Astrocyte (in vitro differentiated cells and primary cell): ENCODE measurements around the gene MAST3. TPM values are rescaled to one million over a fixed set of nuclear protein-coding genes. Genes with fewer than 3 reads are reported as not detected.
A peak's percentile ranks its signal among the peaks of the same experiment; 100 is the strongest.

ENCODE experiments used
- DNase-seq: peaks from one replicate; pipeline ENCODE4 v3.0.0-alpha.2; 2010; ENCODE audit warnings: low read depth
- FAIRE-seq: peaks from 2 replicates; lab custom pipeline; 2011; peaks lifted over from hg19 to GRCh38; lab: Jason Lieb, UNC
- H2AFZ ChIP-seq: 2 replicates; pipeline ENCODE4 v1.6.0; 2012; ENCODE audit warnings: low read depth, low read length, inconsistent platforms
- H3K27ac ChIP-seq: 2 replicates; pipeline ENCODE4 v1.5.1; 2011; ENCODE audit warnings: low read depth, low read length, inconsistent platforms
- H3K27me3 ChIP-seq: 2 replicates; pipeline ENCODE4 v1.6.0; 2011; ENCODE audit warnings: low read length, inconsistent platforms; ENCODE audit not compliant: insufficient read depth
- H3K36me3 ChIP-seq: 2 replicates; pipeline ENCODE4 v1.5.1; 2011; ENCODE audit warnings: low read length, inconsistent platforms; ENCODE audit not compliant: insufficient read depth
- H3K4me1 ChIP-seq: 2 replicates; pipeline ENCODE4 v1.5.1; 2011; ENCODE audit warnings: low read length, inconsistent platforms; ENCODE audit not compliant: insufficient read depth
- H3K4me2 ChIP-seq: 2 replicates; pipeline ENCODE4 v1.6.0; 2012; ENCODE audit warnings: low read length, inconsistent platforms
- H3K4me3 ChIP-seq: 2 replicates; pipeline ENCODE4 v1.5.1; 2011; ENCODE audit warnings: low read depth, mild to moderate bottlenecking, low read length, inconsistent platforms; ENCODE audit not compliant: insufficient read depth
- H3K79me2 ChIP-seq: 2 replicates; pipeline ENCODE4 v1.6.0; 2012; ENCODE audit warnings: mild to moderate bottlenecking, low read length, inconsistent platforms; ENCODE audit not compliant: insufficient read depth
- H3K9ac ChIP-seq: 2 replicates; pipeline ENCODE4 v1.6.0; 2012; ENCODE audit warnings: mild to moderate bottlenecking, low read length, inconsistent platforms
- H3K9me3 ChIP-seq: 2 replicates; pipeline ENCODE4 v1.5.1; 2012; ENCODE audit warnings: low read depth, mild to moderate bottlenecking, low read length, inconsistent platforms; ENCODE audit not compliant: insufficient read depth
- H4K20me1 ChIP-seq: 2 replicates; pipeline ENCODE4 v1.6.0; 2012; ENCODE audit warnings: low read length, inconsistent platforms; ENCODE audit not compliant: insufficient read depth
- H3K27ac Mint-ChIP-seq: one replicate; pipeline ENCODE4 v1.8.0; 2021; ENCODE audit warnings: mild to moderate bottlenecking, mixed read lengths; ENCODE audit not compliant: unreplicated experiment
- H3K27me3 Mint-ChIP-seq: one replicate; pipeline ENCODE4 v1.8.0; 2021; ENCODE audit warnings: low read depth, mixed read lengths; ENCODE audit not compliant: unreplicated experiment
- H3K36me3 Mint-ChIP-seq: one replicate; pipeline ENCODE4 v1.8.0; 2021; ENCODE audit warnings: low read depth, mixed read lengths; ENCODE audit not compliant: unreplicated experiment
- H3K4me1 Mint-ChIP-seq: one replicate; pipeline ENCODE4 v1.8.0; 2021; ENCODE audit warnings: low read depth, mixed read lengths; ENCODE audit not compliant: unreplicated experiment
- H3K4me3 Mint-ChIP-seq: one replicate; pipeline ENCODE4 v1.8.0; 2021; ENCODE audit warnings: mild to moderate bottlenecking, moderate library complexity, mixed read lengths; ENCODE audit not compliant: unreplicated experiment
- H3K9me3 Mint-ChIP-seq: one replicate; pipeline ENCODE4 v1.8.0; 2021; ENCODE audit warnings: mild to moderate bottlenecking, mixed read lengths; ENCODE audit not compliant: unreplicated experiment
- EZH2 ChIP-seq: IDR thresholded peaks from 2 replicates; pipeline ENCODE4 v1.6.1; 2012; ENCODE audit warnings: mild to moderate bottlenecking, low read length, inconsistent platforms; ENCODE audit not compliant: insufficient read depth
- total RNA-seq: library from RNA; stranded (reverse); gene quantifications from 2 replicates; pipeline ENCODE4 v1.2.1, GENCODE V29; 2021
- TF ChIP-seq, protein P1 (sequence below): IDR thresholded peaks from 2 replicates; pipeline ENCODE4 v1.5.1; 2011; ENCODE audit warnings: low read depth, mild to moderate bottlenecking, inconsistent platforms, low read length, moderate library complexity; ENCODE audit not compliant: insufficient read depth

The MAST3 gene
- total RNA-seq, 1 donor from 2014 or later: 5.5 TPM

DNA sequence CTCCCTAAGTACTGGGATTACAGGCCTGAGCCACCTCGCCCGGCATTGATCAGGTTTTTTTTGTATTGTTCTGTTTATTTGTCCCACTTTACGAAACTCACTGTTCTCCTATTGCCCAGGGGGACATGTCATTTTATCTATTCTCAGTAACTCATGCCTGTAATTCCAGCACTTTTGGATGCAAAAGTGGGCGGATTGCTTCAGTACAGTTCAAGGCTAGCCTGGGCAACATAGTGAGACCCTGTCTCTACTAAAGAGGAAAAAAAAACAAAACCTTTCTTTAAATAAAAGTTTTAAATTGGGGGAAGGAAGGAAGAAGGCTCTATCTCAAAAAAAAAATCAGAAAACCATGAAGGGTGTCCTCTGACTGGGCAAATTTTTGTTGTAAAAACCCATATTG is 92.7 kb downstream of the MAST3 start:
- TF ChIP-seq, protein P1, sequence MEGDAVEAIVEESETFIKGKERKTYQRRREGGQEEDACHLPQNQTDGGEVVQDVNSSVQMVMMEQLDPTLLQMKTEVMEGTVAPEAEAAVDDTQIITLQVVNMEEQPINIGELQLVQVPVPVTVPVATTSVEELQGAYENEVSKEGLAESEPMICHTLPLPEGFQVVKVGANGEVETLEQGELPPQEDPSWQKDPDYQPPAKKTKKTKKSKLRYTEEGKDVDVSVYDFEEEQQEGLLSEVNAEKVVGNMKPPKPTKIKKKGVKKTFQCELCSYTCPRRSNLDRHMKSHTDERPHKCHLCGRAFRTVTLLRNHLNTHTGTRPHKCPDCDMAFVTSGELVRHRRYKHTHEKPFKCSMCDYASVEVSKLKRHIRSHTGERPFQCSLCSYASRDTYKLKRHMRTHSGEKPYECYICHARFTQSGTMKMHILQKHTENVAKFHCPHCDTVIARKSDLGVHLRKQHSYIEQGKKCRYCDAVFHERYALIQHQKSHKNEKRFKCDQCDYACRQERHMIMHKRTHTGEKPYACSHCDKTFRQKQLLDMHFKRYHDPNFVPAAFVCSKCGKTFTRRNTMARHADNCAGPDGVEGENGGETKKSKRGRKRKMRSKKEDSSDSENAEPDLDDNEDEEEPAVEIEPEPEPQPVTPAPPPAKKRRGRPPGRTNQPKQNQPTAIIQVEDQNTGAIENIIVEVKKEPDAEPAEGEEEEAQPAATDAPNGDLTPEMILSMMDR: no peak
- no peak for TF ChIP-seq EZH2
- Mint-ChIP-seq H3K27ac (no peak overlapping the region), H3K4me1 (peaks cover 3% of the 10 kb centered on the region), H3K4me3 (no peak overlapping the region), H3K9me3 (no peaks in the 10 kb centered on the region), H3K36me3 (no peaks in the 10 kb centered on the region), H3K27me3 (no peaks in the 10 kb centered on the region)
- no peaks in the 10 kb centered on the region for H3K27me3 ChIP-seq
- H4K20me1 ChIP-seq: no peaks in the 10 kb centered on the region
- H3K9me3 ChIP-seq: no peaks in the 10 kb centered on the region
- DNase-seq: no peak
- no peak overlapping the region for H3K9ac ChIP-seq
- no peak overlapping the region for H2AFZ ChIP-seq
- peaks cover 7% of the 10 kb centered on the region for H3K79me2 ChIP-seq
- H3K36me3 ChIP-seq: no peaks in the 10 kb centered on the region
- no peak overlapping the region for H3K4me3 ChIP-seq
- peaks cover 9% of the 10 kb centered on the region for H3K4me1 ChIP-seq
- no peak for FAIRE-seq
- no peak overlapping the region for H3K4me2 ChIP-seq
- no peak overlapping the region for H3K27ac ChIP-seq

DNA sequence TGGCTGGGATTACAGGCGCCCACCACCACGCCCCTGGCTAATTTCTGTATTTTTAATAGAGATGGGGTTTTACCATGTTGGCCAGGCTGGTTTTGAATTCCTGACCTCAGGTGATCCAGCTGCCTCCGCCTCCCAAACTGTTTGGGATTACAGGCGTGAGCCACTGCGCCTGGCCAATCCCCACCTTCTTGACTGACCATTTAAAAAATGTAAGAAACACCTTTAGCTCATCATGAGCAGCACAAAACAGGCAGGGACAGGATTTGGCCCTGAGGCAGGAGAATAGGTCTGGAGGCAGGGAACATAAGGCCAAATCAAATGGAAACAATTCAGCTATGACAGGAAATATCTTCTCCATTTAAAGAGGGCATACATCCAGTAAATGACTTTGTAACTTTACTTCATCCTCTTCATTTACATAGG is 94.1 kb downstream of the MAST3 start:
- H3K27ac Mint-ChIP-seq: no peak overlapping the region
- no peaks in the 10 kb centered on the region for H3K27me3 Mint-ChIP-seq
- no peaks in the 10 kb centered on the region for H3K36me3 Mint-ChIP-seq
- peaks cover 9% of the 10 kb centered on the region for H3K4me1 ChIP-seq
- H3K27me3 ChIP-seq: no peaks in the 10 kb centered on the region
- H3K4me1 Mint-ChIP-seq: peaks cover 3% of the 10 kb centered on the region
- DNase-seq: no peak
- TF ChIP-seq EZH2: no peak
- TF ChIP-seq, protein P1: no peak
- peak overlapping the region; percentile 71 for H3K4me3 ChIP-seq
- peak; percentile 20 for FAIRE-seq
- H3K9me3 ChIP-seq: no peaks in the 10 kb centered on the region
- H3K9ac ChIP-seq: peak overlapping the region; percentile 84
- H3K9me3 Mint-ChIP-seq: no peaks in the 10 kb centered on the region
- H3K27ac ChIP-seq: peak overlapping the region; percentile 75
- peak overlapping the region; percentile 54 for H2AFZ ChIP-seq
- peaks cover 6% of the 10 kb centered on the region for H4K20me1 ChIP-seq
- no peaks in the 10 kb centered on the region for H3K36me3 ChIP-seq
- H3K4me2 ChIP-seq: peak overlapping the region; percentile 89
- no peak overlapping the region for H3K4me3 Mint-ChIP-seq
- H3K79me2 ChIP-seq: peaks cover 7% of the 10 kb centered on the region

DNA sequence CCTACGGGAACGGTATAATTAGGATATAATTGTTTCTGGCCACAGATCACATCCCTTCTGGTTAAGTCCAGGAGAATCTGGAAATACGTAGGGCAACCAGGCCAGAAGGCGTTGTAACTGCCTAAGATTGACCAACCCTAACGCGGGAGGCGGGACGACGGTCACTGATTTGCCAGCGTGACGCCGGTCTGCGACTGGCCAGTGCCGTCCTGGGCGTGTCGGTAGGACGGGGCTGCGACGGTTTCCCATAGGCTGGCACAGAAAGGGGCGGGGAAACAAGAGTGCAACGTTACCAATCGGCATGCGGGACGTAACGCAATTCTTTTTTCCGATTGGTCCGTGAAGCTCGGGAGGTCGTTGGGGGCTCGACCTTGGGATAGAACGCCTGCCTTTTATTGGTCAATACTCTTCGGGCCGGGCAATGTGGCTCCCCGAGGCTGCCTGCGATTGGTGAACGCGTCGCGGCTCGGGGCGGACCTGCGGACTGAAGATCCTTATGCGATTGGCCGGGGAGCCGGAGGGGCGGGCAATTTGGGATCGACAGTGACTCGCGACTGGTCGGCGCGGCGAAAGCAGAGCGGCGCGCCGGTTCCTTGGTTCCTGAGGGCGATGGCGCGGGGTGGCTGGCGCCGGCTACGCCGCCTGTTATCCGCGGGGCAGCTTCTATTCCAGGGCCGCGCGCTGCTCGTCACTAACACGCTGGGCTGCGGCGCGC is 95.3 kb downstream of the MAST3 start, which contains the start of gene MPV17L2:
TSS of gene MPV17L2 (plus strand) at position 546 of the 715 bp plus-strand sequence. CDS start at position 610, 64 bp downstream.
- H4K20me1 ChIP-seq: peaks cover 6% of the 10 kb centered on the region
- peak within 1 kb of the TSS; percentile 89 for H3K4me3 Mint-ChIP-seq
- H3K27ac ChIP-seq: peak within 1 kb of the TSS; percentile 75
- peaks cover 3% of the 10 kb centered on the region for H3K4me1 Mint-ChIP-seq
- H3K9me3 Mint-ChIP-seq: no peaks in the 10 kb centered on the region
- H3K9me3 ChIP-seq: no peaks in the 10 kb centered on the region
- peak within 1 kb of the TSS; percentile 74 for H3K4me3 ChIP-seq
- H3K36me3 Mint-ChIP-seq: peaks cover 2% of the 10 kb centered on the region
- H3K27me3 ChIP-seq: no peaks in the 10 kb centered on the region
- peak; percentile 98 for TF ChIP-seq EZH2
- TF ChIP-seq, protein P1: no peak
- H3K27me3 Mint-ChIP-seq: no peaks in the 10 kb centered on the region
- peak within 1 kb of the TSS; percentile 64 for H2AFZ ChIP-seq
- peaks cover 9% of the 10 kb centered on the region for H3K4me1 ChIP-seq
- DNase-seq (peak; percentile 100), FAIRE-seq (peak; percentile 96)
- H3K36me3 ChIP-seq: no peaks in the 10 kb centered on the region
- peak within 1 kb of the TSS; percentile 67 for H3K27ac Mint-ChIP-seq
- peak within 1 kb of the TSS; percentile 95 for H3K4me2 ChIP-seq
- H3K79me2 ChIP-seq: peaks cover 7% of the 10 kb centered on the region
- H3K9ac ChIP-seq: peak within 1 kb of the TSS; percentile 84
